ENCODE results near the gene FSTL4. TPM values are rescaled to one million over a fixed set of nuclear protein-coding genes. Genes with fewer than 3 reads are reported as not detected.

Gene FSTL4
- total and polyA plus RNA-seq, 2 of the 13 experiments (the other 11 are each of a cell fraction or from before 2014, with no cell fraction given), result 2.1 to 3.0 TPM

DNA sequence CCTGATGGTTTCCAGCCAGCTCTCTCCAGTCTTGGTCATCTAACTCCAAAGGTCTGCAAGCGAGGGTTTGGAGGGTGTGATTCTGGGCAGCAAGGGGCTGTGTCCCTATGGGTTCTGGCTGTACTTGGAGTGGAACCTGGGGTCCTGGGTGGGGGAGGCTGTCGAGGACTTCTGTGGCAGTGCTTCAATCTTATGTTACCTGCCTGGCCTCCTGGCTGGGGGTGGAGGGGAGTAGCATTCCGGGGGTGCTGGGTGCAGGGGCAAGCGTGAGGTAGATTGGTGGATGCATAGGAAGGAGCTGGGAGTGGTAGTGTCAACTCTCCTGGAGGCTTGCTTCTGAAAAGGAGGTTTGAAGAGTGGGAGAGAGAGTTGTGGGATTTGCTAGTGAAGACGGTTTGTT lies 417.1 kb downstream of the FSTL4 start:
- Histone ChIP-seq H3K4me2 (ENCODE audit: low read depth, low read length) (no peak overlapping the region), H3K79me2 (ENCODE audit: insufficient read depth, low read length) (no peaks in the 10 kb centered on the region), H3K4me3 (replicated peaks in 1 of 3; ENCODE audit: insufficient read depth in 1 of 3, low read depth in 2 of 3, low read length in 3 of 3) (no peak overlapping the region), H3K27ac (ENCODE audit: extremely low read length, insufficient read depth, low read length) (no peak overlapping the region), H4K20me1 (ENCODE audit: insufficient read depth, low read length) (no peaks in the 10 kb centered on the region), H3K9me3 (ENCODE audit: low read length) (no peaks in the 10 kb centered on the region), H2AFZ (ENCODE audit: low read length) (no peak overlapping the region), H3K4me1 (ENCODE audit: insufficient read depth, low read length) (no peaks in the 10 kb centered on the region), H3K36me3 (replicated peaks in 1 of 2; ENCODE audit: control insufficient read depth in 1 of 2, insufficient read depth in 2 of 2, low read length in 2 of 2) (no peaks in the 10 kb centered on the region), H3K9ac (ENCODE audit: insufficient read depth, low read depth, low read length) (no peak overlapping the region), H3K27me3 (ENCODE audit: control insufficient read depth in 1 of 2, insufficient read depth in 2 of 2, low read length in 2 of 2) (peaks cover 0 to 25% of the 10 kb centered on the region in 2 experiments; a peak in 2 of 5 replicates)
- CTCF ChIA-PET (ENCODE audit: low intra/inter-chr PET ratio, low total read pairs), result no interaction called here
- FAIRE-seq, result no peak
- BruUV-seq (replicated peaks), result no TSS peak
- no peak for ATAC-seq
- intact Hi-C loops (cut with micrococcal nuclease; ENCODE audit: unreplicated experiment), result no loop called here
- in situ Hi-C loops (cut with HindIII; ENCODE audit: extremely low pct_ligation_motif_present, low pct_unique_long_range_greater_than_20kb), result no loop called here
- TF ChIP-seq FOSL2 (CRISPR knock-in tag; IDR thresholded peaks at IDR 0.05), result no peak
- no peak for TF ChIP-seq MTA3 (CRISPR knock-in tag; IDR thresholded peaks at IDR 0.05)
- TF ChIP-seq SP2 (CRISPR knock-in tag; IDR thresholded peaks at IDR 0.05), result no peak
- TF ChIP-seq, protein P1, sequence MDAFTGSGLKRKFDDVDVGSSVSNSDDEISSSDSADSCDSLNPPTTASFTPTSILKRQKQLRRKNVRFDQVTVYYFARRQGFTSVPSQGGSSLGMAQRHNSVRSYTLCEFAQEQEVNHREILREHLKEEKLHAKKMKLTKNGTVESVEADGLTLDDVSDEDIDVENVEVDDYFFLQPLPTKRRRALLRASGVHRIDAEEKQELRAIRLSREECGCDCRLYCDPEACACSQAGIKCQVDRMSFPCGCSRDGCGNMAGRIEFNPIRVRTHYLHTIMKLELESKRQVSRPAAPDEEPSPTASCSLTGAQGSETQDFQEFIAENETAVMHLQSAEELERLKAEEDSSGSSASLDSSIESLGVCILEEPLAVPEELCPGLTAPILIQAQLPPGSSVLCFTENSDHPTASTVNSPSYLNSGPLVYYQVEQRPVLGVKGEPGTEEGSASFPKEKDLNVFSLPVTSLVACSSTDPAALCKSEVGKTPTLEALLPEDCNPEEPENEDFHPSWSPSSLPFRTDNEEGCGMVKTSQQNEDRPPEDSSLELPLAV (CRISPR knock-in tag; conservative IDR thresholded peaks at IDR 0.05; ENCODE audit: low read depth), result no peak
- TF ChIP-seq, protein P2, sequence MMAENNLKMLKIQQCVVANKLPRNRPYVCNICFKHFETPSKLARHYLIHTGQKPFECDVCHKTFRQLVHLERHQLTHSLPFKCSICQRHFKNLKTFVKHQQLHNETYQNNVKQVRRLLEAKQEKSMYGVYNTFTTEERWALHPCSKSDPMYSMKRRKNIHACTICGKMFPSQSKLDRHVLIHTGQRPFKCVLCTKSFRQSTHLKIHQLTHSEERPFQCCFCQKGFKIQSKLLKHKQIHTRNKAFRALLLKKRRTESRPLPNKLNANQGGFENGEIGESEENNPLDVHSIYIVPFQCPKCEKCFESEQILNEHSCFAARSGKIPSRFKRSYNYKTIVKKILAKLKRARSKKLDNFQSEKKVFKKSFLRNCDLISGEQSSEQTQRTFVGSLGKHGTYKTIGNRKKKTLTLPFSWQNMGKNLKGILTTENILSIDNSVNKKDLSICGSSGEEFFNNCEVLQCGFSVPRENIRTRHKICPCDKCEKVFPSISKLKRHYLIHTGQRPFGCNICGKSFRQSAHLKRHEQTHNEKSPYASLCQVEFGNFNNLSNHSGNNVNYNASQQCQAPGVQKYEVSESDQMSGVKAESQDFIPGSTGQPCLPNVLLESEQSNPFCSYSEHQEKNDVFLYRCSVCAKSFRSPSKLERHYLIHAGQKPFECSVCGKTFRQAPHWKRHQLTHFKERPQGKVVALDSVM (CRISPR knock-in tag; IDR thresholded peaks at IDR 0.05), result no peak
- no peak for TF ChIP-seq ZSCAN29 (CRISPR knock-in tag; conservative IDR thresholded peaks at IDR 0.05)
- TF ChIP-seq POLR2G (IDR thresholded peaks at IDR 0.05; ENCODE audit: low read depth, low read length), result no peak
- no peak for TF ChIP-seq ZNF496 (CRISPR knock-in tag; IDR thresholded peaks at IDR 0.05; ENCODE audit: insufficient replicate concordance)
- TF ChIP-seq NFKB2 (CRISPR knock-in tag; IDR thresholded peaks at IDR 0.05; ENCODE audit: borderline replicate concordance), result no peak
- TF ChIP-seq SOX6 (IDR thresholded peaks at IDR 0.05), result no peak
- no peak for TF ChIP-seq SOX6 (CRISPR knock-in tag; IDR thresholded peaks at IDR 0.05)
- TF ChIP-seq HDAC6 (IDR thresholded peaks at IDR 0.05; ENCODE audit: low read depth, low read length), result no peak
- no peak for TF ChIP-seq ZNF460 (CRISPR knock-in tag; IDR thresholded peaks at IDR 0.05; ENCODE audit: borderline replicate concordance)
- TF ChIP-seq SNRNP70 (IDR thresholded peaks at IDR 0.05; ENCODE audit: low read depth, low read length), result no peak
- TF ChIP-seq ZNF713 (CRISPR knock-in tag; IDR thresholded peaks at IDR 0.05), result no peak
- no peak for TF ChIP-seq ZNF768 (CRISPR knock-in tag; IDR thresholded peaks at IDR 0.05)
- DNase-seq (ENCODE audit: low spot score), result no peak
- WGBS (ENCODE audit: low lambda C conversion rate), result 26% methylated on average over 5 of the region's 5 CpGs
- POLR2A ChIA-PET, result no interaction called here

Data from HepG2 (cell line).